GM23338 (cell line): ENCODE results near the gene EXOC2.

ENCODE experiments used
- CTCF ChIP-seq, 2 experiments: fragments of 200-600 bp in 1 of 2; sonication (generic) in 1 of 2; conservative IDR thresholded peaks; 2 replicates each; pipeline versions ENCODE4 v1.5.1 to v1.6.1; 2016 to 2017; ENCODE audit warnings: antibody characterized with exemption in 2 of 2, low read depth in 2 of 2, mild to moderate bottlenecking in 2 of 2, moderate library complexity in 1 of 2
- EZH2 ChIP-seq: fragments of 200-600 bp; sonication (generic); IDR thresholded peaks from one replicate; pipeline ENCODE4 v1.8.0; 2017; ENCODE audit warnings: antibody characterized with exemption, mild to moderate bottlenecking, low read depth; ENCODE audit not compliant: unreplicated experiment
- EZH2phosphoT487 ChIP-seq: fragments of 200-600 bp; sonication (generic); IDR thresholded peaks from one replicate; pipeline ENCODE4 v1.8.1; 2018; ENCODE audit warnings: antibody characterized with exemption; ENCODE audit not compliant: unreplicated experiment
- POLR2AphosphoS5 ChIP-seq: IDR thresholded peaks from 2 replicates; pipeline ENCODE4 v1.6.1; 2016; ENCODE audit warnings: antibody characterized with exemption, low read depth
- TF ChIP-seq, protein P1 (sequence below): IDR thresholded peaks from 2 replicates; pipeline ENCODE4 v1.6.1; 2016; ENCODE audit warnings: antibody characterized with exemption

DNA sequence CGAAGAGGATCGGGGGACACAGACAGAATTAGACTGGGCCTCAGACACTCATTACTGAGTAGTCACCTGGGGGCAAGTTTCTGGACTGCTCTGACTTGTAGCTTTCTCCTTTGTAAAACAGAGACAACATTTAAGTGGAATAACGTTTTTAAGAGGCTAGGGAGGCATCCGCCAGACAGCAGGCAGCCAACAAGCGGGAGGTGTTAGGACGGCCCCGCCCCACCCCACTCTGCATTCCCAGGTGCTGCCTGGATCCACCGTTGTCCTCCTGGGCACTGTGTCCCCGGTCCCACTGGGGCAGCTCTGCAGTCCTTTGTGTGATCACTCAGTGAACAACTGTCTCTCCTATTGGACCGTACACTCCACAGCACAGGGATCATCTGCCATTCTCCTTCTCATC is 187.6 kb downstream of the EXOC2 start:
- TF ChIP-seq EZH2: no peak
- TF ChIP-seq CTCF (conservative IDR thresholded peaks at IDR 0.05; ENCODE audit: low read depth in 2 of 2): no peak
- TF ChIP-seq POLR2AphosphoS5: no peak
- TF ChIP-seq, protein P1, sequence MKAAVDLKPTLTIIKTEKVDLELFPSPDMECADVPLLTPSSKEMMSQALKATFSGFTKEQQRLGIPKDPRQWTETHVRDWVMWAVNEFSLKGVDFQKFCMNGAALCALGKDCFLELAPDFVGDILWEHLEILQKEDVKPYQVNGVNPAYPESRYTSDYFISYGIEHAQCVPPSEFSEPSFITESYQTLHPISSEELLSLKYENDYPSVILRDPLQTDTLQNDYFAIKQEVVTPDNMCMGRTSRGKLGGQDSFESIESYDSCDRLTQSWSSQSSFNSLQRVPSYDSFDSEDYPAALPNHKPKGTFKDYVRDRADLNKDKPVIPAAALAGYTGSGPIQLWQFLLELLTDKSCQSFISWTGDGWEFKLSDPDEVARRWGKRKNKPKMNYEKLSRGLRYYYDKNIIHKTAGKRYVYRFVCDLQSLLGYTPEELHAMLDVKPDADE: no peak
- TF ChIP-seq EZH2phosphoT487: no peak
